Sigmoid colon (tissue), 7 donors: ENCODE data around the gene ALDH1L1. TPM values are rescaled to one million over a fixed set of nuclear protein-coding genes. Genes with fewer than 3 reads are reported as not detected.

Experiments
- DNase-seq: peaks from one replicate; pipeline ENCODE4 v3.0.0-alpha.2; 2019
- H3K27ac ChIP-seq, 4 donors: fragments of 200-600 bp; sonication (generic); one replicate each; pipeline ENCODE4 v1.5.1; 2016 to 2019; ENCODE audit warnings: mild to moderate bottlenecking in 1 of 4
- H3K27me3 ChIP-seq, 3 donors: fragments of 200-600 bp; sonication (generic); one replicate each; pipeline ENCODE4 v1.5.1; 2019; ENCODE audit warnings: mild to moderate bottlenecking in 1 of 3
- H3K36me3 ChIP-seq, 4 donors: fragments of 200-600 bp; sonication (generic); one replicate each; pipeline ENCODE4 v1.5.1; 2016 to 2019
- H3K4me1 ChIP-seq, 4 donors: fragments of 200-600 bp; sonication (generic); one replicate each; pipeline ENCODE4 v1.5.1; 2017 to 2019
- H3K4me3 ChIP-seq, 4 donors: fragments of 200-600 bp; sonication (generic); one replicate each; pipeline ENCODE4 v1.5.1; 2017 to 2019; ENCODE audit warnings: mild to moderate bottlenecking in 2 of 4, moderate library complexity in 1 of 4
- H3K9me3 ChIP-seq, 4 donors: fragments of 200-600 bp in 3 of 4; sonication (generic) in 3 of 4; one replicate each; pipeline versions ENCODE4 v1.5.1 to v1.6.1; 2013 to 2019
- EP300 ChIP-seq, 4 donors: sonication (generic); formaldehyde crosslinking; IDR thresholded peaks; one replicate each; pipeline ENCODE4 v1.6.1; 2017; ENCODE audit warnings: antibody characterized with exemption in 4 of 4
- POLR2A ChIP-seq, 2 donors: fragments of 450-650 bp; IDR thresholded peaks; one replicate each; pipeline ENCODE4 v1.6.1; 2016; ENCODE audit warnings: antibody characterized with exemption in 2 of 2, mild to moderate bottlenecking in 2 of 2, moderate library complexity in 2 of 2
- POLR2AphosphoS5 ChIP-seq, 4 donors: sonication (generic); formaldehyde crosslinking; IDR thresholded peaks; one replicate each; pipeline ENCODE4 v1.6.1; 2017; ENCODE audit warnings: antibody characterized with exemption in 4 of 4
- WGBS, 2 donors: extraction: QIAGEN DNeasy Blood & Tissue Kit; methylation state at CpG; one replicate each; pipeline ENCODE4 v1.1.7; 2013; 5-methylcytosine and 5-hydroxymethylcytosine counted together
- intact Hi-C: fragments of 100-400 bp; cut with DNase I; formaldehyde crosslinking; loops from one replicate; pipeline ENCODE4 v1.15.1; 2023
- polyA plus RNA-seq, 3 donors: library from polyadenylated mRNA; stranded (reverse); fragments of 200-250 nt; gene quantifications; one replicate each; pipeline ENCODE4 v1.2.3, GENCODE V29; 2013
- total RNA-seq, 4 donors: library from RNA; depleted of rRNA; stranded (reverse); fragments of >200 nt; gene quantifications; one replicate each; pipeline ENCODE4 v1.1.0, GENCODE V29; 2016
- TF ChIP-seq, protein P1 (sequence below), 4 experiments: fragments of 450-650 bp in 3 of 4; fragments of 200-600 bp in 1 of 4; IDR thresholded peaks; one replicate each; pipeline ENCODE4 v1.5.1; 2016 to 2019; ENCODE audit warnings: antibody characterized with exemption in 4 of 4, mild to moderate bottlenecking in 3 of 4, moderate library complexity in 2 of 4
- donor health status: healthy with polysubstance abuse.
- donor health status: Bipolar disorder and iron deficiency.
- donor health status: healthy.

Gene ALDH1L1
- total and polyA plus RNA-seq, 7 donors: 7.2 to 32.5 (median 15.0) TPM

DNA sequence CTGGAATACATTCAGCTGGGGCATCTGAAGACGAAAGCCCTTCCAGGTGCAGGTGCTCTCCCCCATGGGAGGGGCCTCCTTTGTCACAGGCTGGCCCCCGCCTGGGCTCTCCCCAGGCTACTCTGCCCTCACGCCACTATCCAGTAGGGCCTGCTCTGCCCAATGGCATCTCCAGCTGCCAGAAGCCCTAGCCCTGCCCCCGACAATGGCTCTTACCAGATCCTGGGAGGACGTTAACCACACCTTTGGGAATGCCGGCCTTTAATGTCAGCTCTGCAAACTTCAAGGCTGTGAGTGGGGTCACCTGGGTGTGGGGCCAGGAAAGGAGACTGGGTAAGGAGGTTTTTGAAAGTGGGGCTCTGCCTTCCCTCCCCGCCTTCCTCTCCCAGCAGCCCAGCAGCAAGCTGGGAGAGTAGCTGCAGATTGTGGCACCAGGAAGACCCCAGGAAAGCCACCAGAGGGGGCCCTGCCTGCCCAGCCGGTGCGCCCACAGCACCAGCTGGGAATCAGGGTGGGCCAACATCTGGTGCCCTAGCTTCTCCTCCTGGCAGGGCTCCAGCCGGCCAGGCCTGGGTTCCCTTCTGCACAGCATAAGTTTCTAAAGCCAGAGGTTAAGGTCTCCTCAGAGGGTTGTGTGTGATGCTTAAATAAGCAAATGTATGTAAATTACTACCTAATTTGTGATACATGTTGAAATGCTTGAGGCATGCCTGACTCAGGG, 56.1 kb downstream of the ALDH1L1 start:
- no peak overlapping the region for H3K4me3 ChIP-seq
- H3K9me3 ChIP-seq: no peaks in the 10 kb centered on the region
- peak; percentile 42 for DNase-seq
- H3K4me1 ChIP-seq: no peaks in the 10 kb centered on the region
- intact Hi-C loops: no loop called here
- 61 to 73% methylated on average over 10 of the region's 10 CpGs for WGBS, 2 donors
- TF ChIP-seq, protein P1, sequence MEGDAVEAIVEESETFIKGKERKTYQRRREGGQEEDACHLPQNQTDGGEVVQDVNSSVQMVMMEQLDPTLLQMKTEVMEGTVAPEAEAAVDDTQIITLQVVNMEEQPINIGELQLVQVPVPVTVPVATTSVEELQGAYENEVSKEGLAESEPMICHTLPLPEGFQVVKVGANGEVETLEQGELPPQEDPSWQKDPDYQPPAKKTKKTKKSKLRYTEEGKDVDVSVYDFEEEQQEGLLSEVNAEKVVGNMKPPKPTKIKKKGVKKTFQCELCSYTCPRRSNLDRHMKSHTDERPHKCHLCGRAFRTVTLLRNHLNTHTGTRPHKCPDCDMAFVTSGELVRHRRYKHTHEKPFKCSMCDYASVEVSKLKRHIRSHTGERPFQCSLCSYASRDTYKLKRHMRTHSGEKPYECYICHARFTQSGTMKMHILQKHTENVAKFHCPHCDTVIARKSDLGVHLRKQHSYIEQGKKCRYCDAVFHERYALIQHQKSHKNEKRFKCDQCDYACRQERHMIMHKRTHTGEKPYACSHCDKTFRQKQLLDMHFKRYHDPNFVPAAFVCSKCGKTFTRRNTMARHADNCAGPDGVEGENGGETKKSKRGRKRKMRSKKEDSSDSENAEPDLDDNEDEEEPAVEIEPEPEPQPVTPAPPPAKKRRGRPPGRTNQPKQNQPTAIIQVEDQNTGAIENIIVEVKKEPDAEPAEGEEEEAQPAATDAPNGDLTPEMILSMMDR (IDR thresholded peaks at IDR 0.05): no peak
- no peak for TF ChIP-seq EP300 (IDR thresholded peaks at IDR 0.05)
- no peaks in the 10 kb centered on the region for H3K36me3 ChIP-seq
- H3K27me3 ChIP-seq: no peaks in the 10 kb centered on the region
- H3K27ac ChIP-seq: no peak overlapping the region

DNA sequence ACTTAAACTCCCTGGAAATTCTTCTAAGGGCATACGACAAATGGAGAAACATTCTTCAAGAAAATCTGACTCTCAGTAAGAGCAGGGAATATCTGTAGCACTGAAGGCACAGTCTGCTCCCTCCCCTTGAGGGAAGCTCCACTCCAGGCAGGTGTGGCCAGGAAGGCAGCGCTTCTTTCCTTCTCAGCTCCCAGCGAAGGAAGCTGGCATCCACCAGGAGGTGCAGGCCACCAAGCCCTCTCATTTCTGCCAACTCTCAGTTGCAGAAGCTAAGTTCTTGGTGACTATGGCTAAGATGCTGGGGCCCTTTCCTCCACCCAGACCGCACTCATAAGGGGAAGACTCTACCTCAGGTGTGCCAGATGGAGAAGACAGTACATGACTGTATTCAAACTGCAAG, 58.8 kb downstream of the ALDH1L1 start:
- TF ChIP-seq POLR2AphosphoS5 (IDR thresholded peaks at IDR 0.05): no peak
- TF ChIP-seq, protein P1 (IDR thresholded peaks at IDR 0.05): no peak
- TF ChIP-seq EP300 (IDR thresholded peaks at IDR 0.05): no peak
- TF ChIP-seq POLR2A (IDR thresholded peaks at IDR 0.05): no peak
- peak; percentile 24 for DNase-seq
- H3K4me3 ChIP-seq: no peak overlapping the region
- H3K4me1 ChIP-seq: no peaks in the 10 kb centered on the region
- H3K27me3 ChIP-seq: no peaks in the 10 kb centered on the region
- intact Hi-C loops: no loop called here
- H3K27ac ChIP-seq: no peak overlapping the region
- 87 to 93% methylated on average over 4 of the region's 4 CpGs for WGBS, 2 donors
- no peaks in the 10 kb centered on the region for H3K36me3 ChIP-seq
- no peaks in the 10 kb centered on the region for H3K9me3 ChIP-seq

DNA sequence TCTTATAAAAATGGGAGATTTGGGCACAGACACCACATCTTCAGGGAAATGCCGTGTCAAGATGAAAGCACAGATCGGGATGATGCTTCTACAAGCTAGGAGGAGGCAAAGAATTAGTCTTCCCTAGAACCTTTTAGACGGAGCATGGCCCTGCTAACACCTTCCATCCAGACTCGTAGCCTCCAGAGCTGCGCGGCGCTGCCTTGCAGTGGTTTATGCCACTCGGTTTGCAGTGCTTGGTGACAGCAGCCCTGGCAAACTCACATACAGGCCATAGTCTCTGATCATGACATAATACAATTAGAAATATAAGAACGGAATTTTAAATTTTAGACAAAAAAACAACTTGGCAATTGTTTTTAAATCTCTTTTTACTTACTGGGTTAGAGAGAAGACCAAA, 59.3 kb downstream of the ALDH1L1 start:
- Histone ChIP-seq H3K36me3 (no peaks in the 10 kb centered on the region), H3K4me3 (no peak overlapping the region), H3K9me3 (no peaks in the 10 kb centered on the region), H3K27me3 (no peaks in the 10 kb centered on the region), H3K4me1 (no peaks in the 10 kb centered on the region), H3K27ac (no peak overlapping the region)
- DNase-seq: peak; percentile 20
- no peak for TF ChIP-seq POLR2AphosphoS5 (IDR thresholded peaks at IDR 0.05)
- TF ChIP-seq POLR2A (IDR thresholded peaks at IDR 0.05): no peak
- TF ChIP-seq EP300 (IDR thresholded peaks at IDR 0.05): no peak
- TF ChIP-seq, protein P1 (IDR thresholded peaks at IDR 0.05): no peak
- 93% methylated on average over 9 of the region's 9 CpGs for WGBS, 2 donors
- intact Hi-C loops: no loop called here

DNA sequence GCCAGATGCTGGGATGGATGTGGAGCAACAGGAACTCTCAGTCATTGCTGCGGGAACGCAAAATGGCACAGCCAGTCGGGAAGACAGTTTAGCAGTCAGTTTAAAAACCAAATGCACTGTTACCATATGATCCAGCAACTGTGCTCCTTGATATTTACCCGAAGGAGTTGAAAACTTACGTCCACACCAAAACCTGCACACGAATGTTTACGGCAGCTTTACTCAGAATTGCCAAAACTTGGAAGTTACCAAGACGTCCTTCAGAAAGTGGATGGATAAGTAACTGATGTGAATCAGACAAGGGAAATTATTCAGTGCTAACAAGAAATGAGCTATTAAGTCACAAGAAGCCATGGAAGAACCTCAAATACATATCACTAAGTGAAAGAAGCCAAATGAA, 60.4 kb downstream of the ALDH1L1 start:
- 95 to 96% methylated on average over 8 of the region's 8 CpGs for WGBS, 2 donors
- Histone ChIP-seq H3K27me3 (no peaks in the 10 kb centered on the region), H3K9me3 (no peaks in the 10 kb centered on the region), H3K27ac (no peak overlapping the region), H3K36me3 (no peaks in the 10 kb centered on the region), H3K4me3 (no peak overlapping the region), H3K4me1 (no peaks in the 10 kb centered on the region)
- intact Hi-C loops: no loop called here
- DNase-seq: no peak
- TF ChIP-seq, protein P1 (IDR thresholded peaks at IDR 0.05): no peak
- TF ChIP-seq EP300 (IDR thresholded peaks at IDR 0.05): no peak
